Subcutaneous abdominal adipose tissue (tissue), 5 donors: ENCODE data around the gene PANX1.

Source experiments
- H3K27ac ChIP-seq: one replicate; pipeline ENCODE4 v1.7.0; 2013; ENCODE audit warnings: low read depth, mild to moderate bottlenecking, inconsistent platforms, low read length, moderate library complexity
- H3K27me3 ChIP-seq, 5 donors: one replicate each; pipeline ENCODE4 v1.7.0; 2013; ENCODE audit warnings: low read length in 5 of 5, inconsistent platforms in 1 of 5; ENCODE audit not compliant: control insufficient read depth in 5 of 5, insufficient read depth in 4 of 5
- H3K36me3 ChIP-seq, 5 donors: one replicate each; pipeline ENCODE4 v1.7.0; 2013; ENCODE audit warnings: low read length in 5 of 5; ENCODE audit not compliant: control insufficient read depth in 5 of 5, insufficient read depth in 5 of 5
- H3K4me1 ChIP-seq, 5 donors: one replicate each; pipeline ENCODE4 v1.7.0; 2013; ENCODE audit warnings: low read length in 5 of 5, mild to moderate bottlenecking in 3 of 5, moderate library complexity in 1 of 5; ENCODE audit not compliant: control insufficient read depth in 5 of 5, insufficient read depth in 5 of 5
- H3K4me3 ChIP-seq, 5 donors: one replicate each; pipeline ENCODE4 v1.7.0; 2013; ENCODE audit warnings: low read length in 5 of 5, low read depth in 1 of 5
- H3K9ac ChIP-seq, 5 donors: one replicate each; pipeline ENCODE4 v1.7.0; 2013; ENCODE audit warnings: low read length in 5 of 5, mild to moderate bottlenecking in 4 of 5, moderate library complexity in 3 of 5
- H3K9me3 ChIP-seq, 5 donors: one replicate each; pipeline ENCODE4 v1.7.0; 2013; ENCODE audit warnings: low read length in 5 of 5; ENCODE audit not compliant: control insufficient read depth in 5 of 5
- donor health status: healthy.
- donor health status: healthy.
- donor health status: healthy.
- donor health status: healthy.
- donor health status: healthy.

The PANX1 gene

GRCh38 chr11:94224078-94224477 lies 95.4 kb downstream of the PANX1 start:
- H3K4me3 ChIP-seq, result no peak overlapping the region
- no peak overlapping the region for H3K27ac ChIP-seq
- no peak overlapping the region for H3K9ac ChIP-seq
- H3K4me1 ChIP-seq, result no peaks in the 10 kb centered on the region
- H3K9me3 ChIP-seq, result peaks cover 2 to 25% (median 13%) of the 10 kb centered on the region in 5 donors
- no peaks in the 10 kb centered on the region for H3K27me3 ChIP-seq
- H3K36me3 ChIP-seq, result no peaks in the 10 kb centered on the region
